OCI-LY1 (cell line): ENCODE measurements around the gene MICAL1.

Experiments used
- CTCF ChIP-seq: fragments of 200-600 bp; sonication (generic), shearing (Covaris generic); IDR thresholded peaks from 2 replicates; pipeline ENCODE4 v1.5.1; 2017; ENCODE audit warnings: mild to moderate bottlenecking, antibody characterized with exemption, low read length, moderate library complexity, mixed read lengths
- EZH2 ChIP-seq: fragments of 200-600 bp; sonication (generic), shearing (Covaris generic); IDR thresholded peaks from 2 replicates; pipeline ENCODE4 v1.8.0; 2017; ENCODE audit warnings: borderline replicate concordance, mixed run types, mild to moderate bottlenecking, antibody characterized with exemption, low read length, moderate library complexity, mixed read lengths

- TF ChIP-seq CTCF (no peak), EZH2 (no peak)
These were observed 10.8 kb upstream of the MICAL1 start for GRCh38 chr6:109466212-109466923.
